ENCODE data around the gene PLEKHM3. TPM values are rescaled to one million over a fixed set of nuclear protein-coding genes. Genes with fewer than 3 reads are reported as not detected.

The PLEKHM3 gene
- total and polyA plus RNA-seq, 2 experiments from 2014 or later, result 4.9 to 6.6 TPM

GRCh38 chr2:207988975-207989374 is 36.4 kb downstream of the PLEKHM3 start:
- Histone ChIP-seq H3K4me1 (ENCODE audit: insufficient read depth) (peaks cover 16% of the 10 kb centered on the region), H3K9me3 (ENCODE audit: low read depth) (no peaks in the 10 kb centered on the region), H3K79me2 (ENCODE audit: insufficient read depth) (peaks cover 27% of the 10 kb centered on the region), H3K9me2 (ENCODE audit: insufficient read depth) (no peaks in the 10 kb centered on the region), H3K4me2 (ENCODE audit: unreplicated experiment) (no peak overlapping the region), H3F3A (ENCODE audit: insufficient read depth) (peaks cover 13% of the 10 kb centered on the region), H3K9ac (no peak overlapping the region), H3K27ac (no peak overlapping the region), H3K4me3 (no peak overlapping the region), H3K27me3 (replicated peaks; ENCODE audit: insufficient read depth) (no peaks in the 10 kb centered on the region), H2AFZ (no peak overlapping the region), H3K36me3 (ENCODE audit: low read depth) (no peaks in the 10 kb centered on the region), H4K20me1 (ENCODE audit: insufficient read depth) (no peaks in the 10 kb centered on the region)
- WGBS, 2 experiments (ENCODE audit: low coverage in 1 of 2, low lambda C conversion rate in 2 of 2, missing lambda C conversion rate in 2 of 2), result 91 to 94% methylated on average over 3 of the region's 3 CpGs
- DNase-seq, result no peak
- in situ Hi-C loops (cut with MboI), result no loop called here
- TF ChIP-seq EZH2 (IDR thresholded peaks at IDR 0.05; ENCODE audit: insufficient read depth, poor library complexity, severe bottlenecking) (no peak), EZH2phosphoT487 (IDR thresholded peaks at IDR 0.05; ENCODE audit: insufficient read depth, low read depth) (no peak)

GRCh38 chr2:207987025-207987716 is 38.2 kb downstream of the PLEKHM3 start:
- no peak overlapping the region for H3K4me2 ChIP-seq (ENCODE audit: unreplicated experiment)
- peaks cover 18% of the 10 kb centered on the region for H3K79me2 ChIP-seq (ENCODE audit: insufficient read depth)
- no peak overlapping the region for H3K27ac ChIP-seq
- H3K4me1 ChIP-seq (ENCODE audit: insufficient read depth), result 0 out of 2 replicates have a peak, but pooled peaks cover under 1% of the 10 kb centered on the region
- TF ChIP-seq EZH2 (IDR thresholded peaks at IDR 0.05; ENCODE audit: insufficient read depth, poor library complexity, severe bottlenecking) (no peak), EZH2phosphoT487 (IDR thresholded peaks at IDR 0.05; ENCODE audit: insufficient read depth, low read depth) (no peak)
- in situ Hi-C loops (cut with MboI), result no loop called here
- no peak for DNase-seq
- H4K20me1 ChIP-seq (ENCODE audit: insufficient read depth), result no peaks in the 10 kb centered on the region
- no peaks in the 10 kb centered on the region for H3K27me3 ChIP-seq (replicated peaks; ENCODE audit: insufficient read depth)
- no peaks in the 10 kb centered on the region for H3K9me3 ChIP-seq (ENCODE audit: low read depth)
- H3K9ac ChIP-seq, result no peak overlapping the region
- WGBS, 2 experiments (ENCODE audit: low coverage in 1 of 2, low lambda C conversion rate in 2 of 2, missing lambda C conversion rate in 2 of 2), result 95 to 96% methylated on average over 4 of the region's 4 CpGs
- no peak overlapping the region for H2AFZ ChIP-seq
- no peaks in the 10 kb centered on the region for H3F3A ChIP-seq (ENCODE audit: insufficient read depth)
- H3K4me3 ChIP-seq, result no peak overlapping the region
- no peaks in the 10 kb centered on the region for H3K9me2 ChIP-seq (ENCODE audit: insufficient read depth)
- no peaks in the 10 kb centered on the region for H3K36me3 ChIP-seq (ENCODE audit: low read depth)

GRCh38 chr2:207984765-207985480 is 40.4 kb downstream of the PLEKHM3 start:
- H2AFZ ChIP-seq, result no peak overlapping the region
- in situ Hi-C loops (cut with MboI), result no loop called here
- no peaks in the 10 kb centered on the region for H3K9me2 ChIP-seq (ENCODE audit: insufficient read depth)
- no peaks in the 10 kb centered on the region for H3K4me1 ChIP-seq (ENCODE audit: insufficient read depth)
- no peak for TF ChIP-seq EZH2 (IDR thresholded peaks at IDR 0.05; ENCODE audit: insufficient read depth, poor library complexity, severe bottlenecking)
- no peak for TF ChIP-seq EZH2phosphoT487 (IDR thresholded peaks at IDR 0.05; ENCODE audit: insufficient read depth, low read depth)
- H3K79me2 ChIP-seq (ENCODE audit: insufficient read depth), result peaks cover 7% of the 10 kb centered on the region; the same call in 1 of the 2 replicates
- WGBS, 2 experiments (ENCODE audit: low coverage in 1 of 2, low lambda C conversion rate in 2 of 2, missing lambda C conversion rate in 2 of 2), result 96 to 97% methylated on average over 3 of the region's 3 CpGs
- no peak overlapping the region for H3K4me3 ChIP-seq
- no peaks in the 10 kb centered on the region for H3F3A ChIP-seq (ENCODE audit: insufficient read depth)
- H3K36me3 ChIP-seq (ENCODE audit: low read depth), result no peaks in the 10 kb centered on the region
- H4K20me1 ChIP-seq (ENCODE audit: insufficient read depth), result no peaks in the 10 kb centered on the region
- H3K27me3 ChIP-seq (replicated peaks; ENCODE audit: insufficient read depth), result no peaks in the 10 kb centered on the region
- no peak for DNase-seq
- no peak overlapping the region for H3K4me2 ChIP-seq (ENCODE audit: unreplicated experiment)
- no peak overlapping the region for H3K27ac ChIP-seq
- no peaks in the 10 kb centered on the region for H3K9me3 ChIP-seq (ENCODE audit: low read depth)
- no peak overlapping the region for H3K9ac ChIP-seq

GRCh38 chr2:207983641-207984042 is 41.7 kb downstream of the PLEKHM3 start:
- 94 to 95% methylated on average over 2 of the region's 2 CpGs for WGBS, 2 experiments (ENCODE audit: low coverage in 1 of 2, low lambda C conversion rate in 2 of 2, missing lambda C conversion rate in 2 of 2)

More at GRCh38 chr2:207983641-207984042, 41.7 kb downstream of the PLEKHM3 start:
- no peak overlapping the region for H2AFZ ChIP-seq
- TF ChIP-seq EZH2 (IDR thresholded peaks at IDR 0.05; ENCODE audit: insufficient read depth, poor library complexity, severe bottlenecking), result no peak
- TF ChIP-seq EZH2phosphoT487 (IDR thresholded peaks at IDR 0.05; ENCODE audit: insufficient read depth, low read depth), result no peak
- no peaks in the 10 kb centered on the region for H4K20me1 ChIP-seq (ENCODE audit: insufficient read depth)
- H3K27me3 ChIP-seq (replicated peaks; ENCODE audit: insufficient read depth), result no peaks in the 10 kb centered on the region
- H3K9me3 ChIP-seq (ENCODE audit: low read depth), result no peaks in the 10 kb centered on the region
- no peak overlapping the region for H3K4me2 ChIP-seq (ENCODE audit: unreplicated experiment)
- no peak overlapping the region for H3K9ac ChIP-seq
- no peak overlapping the region for H3K4me3 ChIP-seq
- H3K36me3 ChIP-seq (ENCODE audit: low read depth), result no peaks in the 10 kb centered on the region
- 0 out of 2 replicates have a peak, but pooled peaks cover 3% of the 10 kb centered on the region for H3K79me2 ChIP-seq (ENCODE audit: insufficient read depth)
- H3F3A ChIP-seq (ENCODE audit: insufficient read depth), result no peaks in the 10 kb centered on the region
- DNase-seq, result no peak
- H3K9me2 ChIP-seq (ENCODE audit: insufficient read depth), result no peaks in the 10 kb centered on the region
- in situ Hi-C loops (cut with MboI), result no loop called here
- no peak overlapping the region for H3K27ac ChIP-seq
- no peaks in the 10 kb centered on the region for H3K4me1 ChIP-seq (ENCODE audit: insufficient read depth)
